GM21576 (cell line): Measurements from ENCODE around the gene TRIM32.
A peak's percentile ranks its signal among the peaks of the same experiment; 100 is the strongest.

Experiments used
- ATAC-seq: cut with Tn5 transposase; IDR thresholded peaks from one replicate; pipeline ENCODE4 v1.9.1; 2021; ENCODE audit warnings: mild to moderate bottlenecking, moderate library complexity; ENCODE audit not compliant: unreplicated experiment

Gene TRIM32, protein sequence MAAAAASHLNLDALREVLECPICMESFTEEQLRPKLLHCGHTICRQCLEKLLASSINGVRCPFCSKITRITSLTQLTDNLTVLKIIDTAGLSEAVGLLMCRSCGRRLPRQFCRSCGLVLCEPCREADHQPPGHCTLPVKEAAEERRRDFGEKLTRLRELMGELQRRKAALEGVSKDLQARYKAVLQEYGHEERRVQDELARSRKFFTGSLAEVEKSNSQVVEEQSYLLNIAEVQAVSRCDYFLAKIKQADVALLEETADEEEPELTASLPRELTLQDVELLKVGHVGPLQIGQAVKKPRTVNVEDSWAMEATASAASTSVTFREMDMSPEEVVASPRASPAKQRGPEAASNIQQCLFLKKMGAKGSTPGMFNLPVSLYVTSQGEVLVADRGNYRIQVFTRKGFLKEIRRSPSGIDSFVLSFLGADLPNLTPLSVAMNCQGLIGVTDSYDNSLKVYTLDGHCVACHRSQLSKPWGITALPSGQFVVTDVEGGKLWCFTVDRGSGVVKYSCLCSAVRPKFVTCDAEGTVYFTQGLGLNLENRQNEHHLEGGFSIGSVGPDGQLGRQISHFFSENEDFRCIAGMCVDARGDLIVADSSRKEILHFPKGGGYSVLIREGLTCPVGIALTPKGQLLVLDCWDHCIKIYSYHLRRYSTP

DNA sequence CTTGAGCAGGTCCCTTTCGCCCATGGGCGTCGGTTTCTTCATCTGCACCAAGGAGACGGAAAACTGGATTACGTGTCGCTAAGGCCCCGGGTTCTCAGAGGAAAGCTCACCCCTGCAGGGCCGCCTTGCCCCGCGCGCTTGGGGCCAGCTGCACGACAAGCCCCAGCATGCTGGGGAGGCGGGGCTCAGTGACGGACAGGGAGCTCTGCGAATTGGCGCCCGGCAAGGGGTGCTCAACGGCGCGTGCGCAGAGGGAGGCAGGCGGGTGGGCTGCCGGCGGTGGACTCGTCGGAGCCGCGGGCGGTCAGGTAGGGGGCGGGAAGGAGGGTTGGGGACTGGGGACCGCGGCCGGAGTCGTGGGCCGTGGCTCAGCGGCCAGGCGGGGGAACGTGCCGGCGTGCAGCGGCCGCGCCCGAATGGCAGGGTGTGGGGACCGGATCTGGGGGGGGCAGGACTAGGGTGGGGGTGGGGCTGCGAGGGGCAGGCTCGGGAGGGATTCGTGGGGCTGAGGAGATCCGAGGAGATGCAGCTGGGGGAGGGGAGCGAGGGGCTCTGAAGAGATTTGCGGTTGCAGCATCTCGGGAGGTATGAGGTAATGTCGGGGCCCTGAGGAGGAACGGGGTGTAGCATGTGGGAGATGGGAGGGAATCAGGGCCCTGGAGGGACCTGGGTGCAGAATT, at the start of gene TRIM32:
TSS of gene TRIM32 (plus strand) at position 232 of the 680 bp plus-strand sequence. CDS start 10,438 bp downstream, outside the sequence.
- ATAC-seq = peak; percentile 99

DNA sequence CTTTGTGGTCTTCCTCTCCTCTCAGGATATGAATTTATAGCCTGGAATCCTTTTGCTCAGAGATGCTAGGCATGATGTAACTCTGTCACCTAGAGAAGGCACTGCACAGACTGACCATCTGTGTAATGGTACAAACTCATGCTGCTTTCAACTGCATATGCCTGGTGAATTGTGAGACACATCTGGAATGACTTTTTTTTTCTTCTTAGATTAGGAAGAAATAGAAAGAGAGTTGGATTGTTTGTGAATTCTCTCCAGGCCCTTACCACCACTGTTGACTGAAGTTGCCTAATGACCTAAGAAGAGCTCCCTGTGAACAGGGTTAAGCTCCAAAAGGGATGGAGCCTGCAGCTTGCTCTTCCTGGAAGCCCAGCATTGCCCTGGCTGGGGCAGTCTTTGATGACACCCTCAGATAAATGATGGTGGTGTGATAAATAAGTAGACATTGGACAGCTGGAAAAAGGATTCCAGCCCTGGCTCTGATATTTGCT, 47.8 kb upstream of the TRIM32 start:
- no peak for ATAC-seq

DNA sequence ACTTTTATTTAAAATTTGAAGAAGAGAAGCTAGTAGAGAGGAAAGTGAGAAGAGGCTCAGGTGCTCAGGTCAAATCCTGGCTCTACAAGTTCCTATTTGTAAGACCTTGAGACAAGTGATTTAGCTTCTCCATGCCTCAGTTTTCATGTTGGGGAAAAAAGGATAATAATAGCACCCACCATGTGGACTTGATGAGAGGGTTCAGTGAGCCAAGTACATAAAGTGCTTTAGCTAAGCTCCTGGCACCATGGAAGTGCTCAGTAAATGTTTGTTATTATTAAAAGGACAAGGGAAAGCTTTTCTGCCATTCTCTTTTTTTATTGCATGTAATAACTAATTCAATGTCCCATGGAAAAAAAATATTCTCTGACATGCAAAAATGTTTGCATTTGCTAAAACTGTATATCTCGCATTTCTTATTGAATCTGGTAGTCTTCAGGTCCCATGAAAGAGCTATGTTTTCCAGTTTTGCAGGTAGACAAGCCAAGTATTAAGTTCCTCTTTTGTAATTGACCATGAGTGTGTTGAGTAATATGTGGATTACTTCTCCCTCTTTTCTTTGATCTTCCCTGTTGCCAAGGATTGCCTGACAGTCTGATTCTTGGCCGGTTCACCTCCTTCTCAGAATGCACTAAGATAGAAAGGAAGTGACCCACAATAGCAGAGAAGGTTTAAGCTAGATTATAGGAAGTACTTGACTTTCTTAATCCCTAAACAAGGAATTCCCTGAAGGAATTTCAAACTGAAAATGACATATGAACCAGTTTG, 45.6 kb upstream of the TRIM32 start:
- no peak for ATAC-seq

DNA sequence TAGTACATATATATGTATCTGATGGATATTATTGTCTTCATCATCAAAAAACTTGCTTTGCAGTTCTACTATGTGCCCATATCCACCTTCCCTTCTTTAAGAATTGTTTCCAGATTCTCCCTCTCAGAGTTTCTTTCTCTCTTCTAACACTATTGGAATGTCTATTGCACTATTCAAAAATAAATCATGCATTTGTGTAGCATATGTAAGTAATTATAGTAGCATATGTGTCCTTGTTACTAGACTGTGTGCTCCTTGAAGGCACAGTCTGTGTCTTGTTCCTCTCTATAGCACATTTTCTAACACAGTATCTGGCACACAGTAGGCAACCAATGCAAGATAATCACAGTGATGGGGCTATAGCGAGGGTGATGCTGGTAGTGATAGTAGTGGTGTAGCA, 43.4 kb upstream of the TRIM32 start:
- no peak for ATAC-seq

DNA sequence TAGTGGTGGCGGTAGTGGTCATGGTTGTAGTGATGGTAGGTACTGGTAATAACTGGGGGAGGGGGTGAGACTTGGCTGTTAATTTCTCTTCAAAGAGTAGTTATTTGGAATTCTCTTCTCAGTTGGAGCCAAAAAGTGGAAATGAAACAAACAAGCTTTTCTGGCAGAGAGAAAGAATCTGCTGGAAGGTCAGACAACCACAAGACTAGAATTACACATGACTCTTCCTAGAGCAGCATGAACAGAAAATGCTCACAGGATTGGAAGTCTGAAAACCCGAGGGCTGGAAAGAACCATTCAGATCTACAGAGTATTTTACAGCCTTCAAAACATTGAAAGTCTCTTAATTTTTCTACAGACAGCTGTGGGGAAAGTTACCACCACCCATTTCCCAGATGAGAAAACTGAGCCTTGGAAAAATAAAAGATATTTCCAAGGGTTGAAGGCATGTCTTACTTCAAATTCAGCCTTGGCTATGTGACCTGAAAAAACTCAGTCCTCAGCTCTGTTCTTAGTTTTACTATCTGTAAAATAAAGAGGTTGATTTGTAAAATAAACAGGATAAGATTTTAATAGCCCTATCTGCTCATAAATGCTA, 42.9 kb upstream of the TRIM32 start:
- ATAC-seq = no peak

DNA sequence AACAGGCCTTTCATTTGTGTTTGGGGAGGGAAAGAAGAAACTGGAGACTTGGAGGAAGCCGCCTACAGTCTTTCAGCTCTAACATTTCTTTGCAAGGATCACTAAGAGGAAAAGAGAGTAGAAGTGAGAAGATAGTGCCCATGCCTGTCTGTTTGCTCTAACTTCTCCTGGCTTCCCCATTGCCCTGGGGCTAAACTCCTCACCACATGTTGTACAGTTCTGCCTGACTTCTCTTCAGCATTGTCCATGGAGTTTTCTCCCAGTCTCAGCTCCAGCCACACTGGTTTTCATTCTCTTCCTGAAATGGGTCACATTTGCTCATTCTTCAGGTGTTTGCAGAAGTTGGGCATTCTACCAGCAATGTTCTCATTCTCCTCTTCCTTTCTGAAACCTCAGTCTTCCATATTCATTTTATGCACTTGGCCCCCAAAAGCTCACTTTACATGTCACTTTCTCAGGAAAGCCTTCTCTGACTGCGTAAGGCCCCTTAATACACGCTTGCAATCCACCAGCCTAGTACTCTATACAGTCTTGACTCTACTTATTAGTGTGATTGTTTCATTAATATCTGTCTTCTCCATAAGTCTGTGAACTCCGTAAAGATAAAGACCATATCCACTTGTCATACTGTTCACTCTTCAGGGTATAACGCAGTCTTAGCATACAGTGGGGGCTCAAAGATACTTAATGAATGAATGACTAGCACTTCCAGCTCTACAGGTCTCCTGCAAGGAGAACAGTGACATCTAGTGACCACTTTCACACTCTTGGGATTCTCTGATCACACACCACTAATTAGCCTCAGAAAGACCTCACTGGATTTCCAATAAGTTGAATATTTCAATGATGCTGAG, 40.2 kb upstream of the TRIM32 start:
- ATAC-seq = no peak

DNA sequence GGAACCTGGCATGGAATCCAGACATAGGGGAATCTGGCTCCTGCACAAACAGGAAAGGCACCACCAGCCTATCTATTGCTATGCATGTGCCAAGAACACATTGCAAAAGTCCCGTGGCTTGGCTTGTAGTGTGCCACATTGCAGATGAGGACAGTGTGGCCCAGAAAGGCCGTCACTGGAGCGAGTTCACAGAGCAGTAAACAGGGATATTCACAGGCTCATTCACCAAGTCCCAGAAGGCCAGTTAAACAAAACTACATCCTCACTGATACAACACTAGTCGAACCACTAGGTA, 39.6 kb upstream of the TRIM32 start:
- ATAC-seq = no peak

DNA sequence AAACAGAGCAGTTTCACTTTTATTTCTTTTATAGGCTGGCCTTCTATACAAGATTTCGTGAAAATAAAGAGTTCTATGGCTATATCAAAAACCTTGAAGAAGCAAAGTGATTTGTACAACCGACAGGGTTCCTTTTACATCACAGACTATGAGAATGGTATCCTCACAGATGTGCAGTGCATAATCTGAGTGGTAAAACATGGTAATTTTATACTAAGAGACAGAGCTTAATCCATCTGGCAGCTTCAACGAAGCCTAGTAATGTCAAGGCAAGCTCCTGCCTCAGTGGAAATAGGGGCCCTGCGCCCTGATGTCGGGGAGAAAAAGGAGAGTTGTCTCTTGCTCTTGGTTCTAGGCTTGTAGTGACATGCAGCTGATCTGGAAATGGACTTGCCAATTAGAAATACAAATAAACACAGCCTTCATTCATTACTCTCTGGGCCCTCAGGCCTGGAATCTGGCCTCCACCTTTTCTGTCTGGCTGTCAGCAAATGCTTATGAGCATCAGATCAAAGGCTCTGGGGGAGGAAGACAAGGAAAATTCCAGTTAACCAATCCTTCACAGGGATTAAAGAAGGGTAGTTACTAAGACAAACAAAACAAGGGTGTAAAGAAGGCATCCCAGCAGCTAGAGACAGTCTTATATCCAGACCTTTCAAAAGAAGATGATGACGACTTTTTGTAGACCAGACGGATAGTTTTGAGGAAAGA, 33.6 kb upstream of the TRIM32 start:
- ATAC-seq = no peak

DNA sequence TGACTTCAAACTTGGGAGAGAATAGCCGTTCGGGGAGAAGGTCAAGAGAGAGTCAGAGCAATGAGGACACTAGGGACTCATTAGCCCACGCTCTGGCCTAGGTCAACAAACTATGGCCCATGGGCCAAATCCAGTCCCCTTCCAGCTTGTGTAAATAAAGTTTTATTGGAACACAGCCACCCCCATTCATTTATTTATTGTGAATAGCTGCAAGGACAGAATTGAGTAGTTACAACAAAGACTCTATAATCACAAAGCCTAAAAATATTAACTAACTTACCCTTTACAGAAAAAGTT, 33.1 kb upstream of the TRIM32 start:
- no peak for ATAC-seq

DNA sequence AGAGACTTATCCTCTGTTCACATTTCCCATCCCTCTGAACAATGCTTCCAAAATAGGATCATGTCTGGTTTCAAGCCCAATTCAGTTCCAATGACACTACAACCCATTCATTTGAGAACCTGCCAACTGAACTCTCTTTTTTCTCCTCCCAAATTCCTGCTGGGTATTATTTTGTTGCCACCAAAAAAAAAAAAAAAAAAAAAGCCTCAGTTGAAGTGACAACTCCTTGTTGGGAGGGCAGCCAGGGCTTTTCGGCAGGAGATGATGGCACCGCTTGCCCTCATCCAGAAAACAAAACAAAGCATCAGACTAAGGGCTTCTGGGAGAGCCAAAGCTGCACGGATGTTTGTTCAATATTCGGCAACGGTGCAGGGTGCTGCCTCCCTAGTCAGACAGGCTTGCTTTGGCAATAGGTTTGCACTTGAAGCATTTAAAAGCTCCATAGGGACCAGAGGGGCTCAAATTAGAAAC, 30.6 kb upstream of the TRIM32 start:
- ATAC-seq = no peak

DNA sequence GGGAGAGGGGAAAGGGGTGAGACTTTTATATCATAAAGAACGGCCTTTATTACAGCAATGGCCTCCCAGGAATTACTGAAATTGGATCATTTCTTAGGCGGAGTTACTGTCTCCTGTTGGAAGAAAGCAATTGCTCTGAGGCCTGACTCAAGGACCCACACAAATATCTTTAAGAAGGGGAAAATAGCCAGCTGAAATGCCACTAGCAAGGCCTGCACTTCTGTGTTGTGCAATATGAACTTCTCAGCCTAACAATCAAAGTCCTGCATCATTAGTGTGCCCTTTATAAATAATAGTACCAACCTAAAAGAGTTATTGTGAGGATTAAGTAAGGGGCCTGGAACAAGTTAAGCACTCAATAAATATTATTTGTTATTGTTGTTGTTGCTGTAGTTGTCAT, 30.1 kb upstream of the TRIM32 start:
- ATAC-seq = no peak

DNA sequence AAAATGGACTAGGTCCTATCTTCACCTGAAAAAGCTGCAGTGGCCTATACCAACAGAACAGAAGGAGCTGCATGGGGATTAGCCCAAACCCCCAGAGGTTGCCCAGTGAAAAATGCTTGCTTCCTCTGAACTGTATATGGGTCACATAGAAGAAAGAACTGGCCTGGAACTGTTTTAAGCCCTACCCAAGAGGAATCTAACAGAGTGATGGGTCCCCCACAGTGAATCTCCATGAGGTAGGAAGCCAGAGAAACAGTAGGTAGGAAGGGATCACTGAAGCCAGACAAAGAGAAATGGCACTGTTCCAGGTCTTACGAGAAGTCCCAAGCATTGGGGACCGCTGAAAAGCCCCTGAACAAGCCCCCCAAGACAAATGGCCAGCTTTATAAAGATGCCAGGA, 28.8 kb upstream of the TRIM32 start:
- no peak for ATAC-seq

DNA sequence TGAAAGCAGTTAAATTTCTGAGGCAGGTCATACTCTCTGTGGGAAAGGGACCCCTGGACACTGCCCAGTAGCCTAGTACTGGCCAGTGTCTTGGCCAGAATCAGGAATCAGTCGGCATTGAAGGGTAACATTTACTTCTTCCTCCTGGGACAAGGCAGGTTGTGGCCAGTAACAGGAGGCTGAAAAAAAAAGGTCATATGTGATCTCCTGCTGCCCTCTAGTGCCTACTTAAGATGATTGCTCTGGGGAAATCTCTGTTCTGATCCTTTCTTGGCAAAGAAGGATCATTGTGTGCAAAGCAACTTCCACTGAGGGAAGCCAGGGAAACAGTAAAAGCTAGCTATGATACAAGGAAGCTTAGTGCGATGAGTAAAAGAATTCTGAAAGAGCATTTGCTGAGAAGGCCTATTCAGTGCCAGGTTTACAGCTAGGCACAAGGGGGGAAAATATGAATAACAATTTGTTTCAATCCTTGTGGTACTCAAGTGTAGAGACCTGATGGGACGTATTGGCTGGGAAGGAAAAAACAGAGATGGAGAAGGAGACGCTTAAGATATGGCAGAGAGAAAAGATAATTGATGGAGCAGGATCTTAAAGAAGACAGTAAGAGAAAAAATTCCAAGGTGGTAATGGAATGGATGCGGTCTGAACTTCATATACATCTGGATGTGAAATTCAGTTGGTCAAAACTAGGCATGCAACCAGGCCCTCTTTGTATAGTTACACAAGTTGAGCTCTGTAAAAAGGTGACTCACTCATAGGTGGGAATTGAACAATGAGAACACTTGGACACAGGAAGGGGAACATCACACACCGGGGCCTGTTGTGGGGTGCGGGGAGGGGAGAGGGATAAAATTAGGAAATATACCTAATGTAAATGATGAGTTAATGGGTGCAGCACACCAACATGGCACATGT, 25.8 kb upstream of the TRIM32 start:
- ATAC-seq = peak; percentile 84

DNA sequence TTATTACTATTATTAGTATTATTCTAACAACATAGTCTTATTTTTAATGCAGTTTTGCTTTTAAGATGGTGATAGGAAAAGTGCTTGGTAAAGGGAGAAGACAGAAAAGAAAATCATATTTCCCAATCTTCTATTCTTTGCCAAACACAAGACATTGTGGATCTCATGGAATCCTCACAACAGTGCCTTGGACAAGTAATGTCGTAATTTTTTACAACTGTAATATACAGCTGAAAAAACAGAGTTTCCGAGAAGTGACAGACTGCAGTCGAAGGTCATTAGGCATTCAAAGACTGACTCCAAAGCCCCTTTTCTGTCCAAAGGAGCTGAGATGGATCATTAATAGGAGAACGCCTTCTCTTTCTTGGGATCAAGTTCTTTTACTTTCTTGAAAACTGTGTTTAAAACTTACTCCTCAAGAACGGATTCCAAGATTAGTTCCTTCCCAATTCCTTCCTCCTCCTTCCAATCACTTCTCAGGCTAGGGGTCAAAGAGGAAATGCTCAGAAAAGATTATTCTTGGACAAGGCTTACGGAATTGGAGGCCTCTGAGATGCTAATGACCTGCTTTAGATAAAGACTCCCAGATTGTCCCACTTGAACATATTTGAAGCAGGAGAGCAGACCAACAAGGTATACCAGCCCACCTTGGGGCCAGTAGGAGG, 24.3 kb upstream of the TRIM32 start:
- no peak for ATAC-seq

DNA sequence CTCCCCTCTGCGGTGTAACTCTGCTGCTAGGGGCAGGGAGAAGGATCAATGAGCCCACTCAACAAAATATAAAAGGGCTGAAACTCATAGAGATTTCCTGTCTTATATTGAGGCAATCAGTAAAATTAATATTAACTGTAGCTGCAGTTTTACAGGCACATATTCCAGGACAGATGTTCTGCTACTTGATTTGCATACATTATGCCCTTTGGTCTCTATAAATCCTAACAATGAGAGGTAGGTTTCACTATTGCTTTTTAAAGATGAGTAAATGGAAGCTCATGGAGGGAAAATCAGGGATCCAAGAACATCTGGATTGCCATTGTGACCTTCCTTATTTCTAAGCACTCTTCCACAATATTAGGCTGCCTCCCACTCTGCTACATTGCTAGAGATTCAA, 23.5 kb upstream of the TRIM32 start:
- ATAC-seq = no peak

DNA sequence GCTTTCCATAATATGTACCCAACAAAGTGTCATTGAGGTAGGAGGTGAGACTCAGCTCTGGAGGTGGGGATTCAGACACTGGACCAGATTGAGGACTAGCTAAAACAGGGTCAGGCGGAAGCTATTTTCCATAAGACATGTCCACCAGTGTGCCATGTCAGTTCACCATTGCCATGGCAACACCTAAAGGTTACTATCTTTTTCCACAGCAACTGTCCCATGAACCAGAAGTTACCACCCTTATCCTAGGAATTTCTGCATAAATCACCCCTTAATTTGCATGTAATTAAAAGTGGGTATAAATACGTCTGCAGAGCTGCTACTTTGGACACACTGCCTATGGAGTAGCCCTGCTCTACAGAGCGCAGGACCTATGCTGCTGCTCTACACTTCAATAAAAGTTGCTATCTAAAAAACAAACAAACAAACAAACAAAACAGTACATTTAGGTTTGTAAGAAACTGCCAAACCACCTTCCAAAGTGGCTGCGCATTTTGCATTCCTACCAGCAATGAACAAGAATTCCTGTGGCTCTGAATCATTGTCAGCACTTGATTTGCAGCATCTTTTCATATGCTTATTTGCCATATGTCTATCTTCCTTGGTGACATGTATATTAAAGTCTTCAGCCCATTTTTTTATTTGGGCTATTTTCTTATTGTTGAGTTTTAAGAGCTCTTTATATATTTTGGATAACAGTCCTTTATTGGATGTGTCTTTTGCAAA, 18.0 kb upstream of the TRIM32 start:
- no peak for ATAC-seq

DNA sequence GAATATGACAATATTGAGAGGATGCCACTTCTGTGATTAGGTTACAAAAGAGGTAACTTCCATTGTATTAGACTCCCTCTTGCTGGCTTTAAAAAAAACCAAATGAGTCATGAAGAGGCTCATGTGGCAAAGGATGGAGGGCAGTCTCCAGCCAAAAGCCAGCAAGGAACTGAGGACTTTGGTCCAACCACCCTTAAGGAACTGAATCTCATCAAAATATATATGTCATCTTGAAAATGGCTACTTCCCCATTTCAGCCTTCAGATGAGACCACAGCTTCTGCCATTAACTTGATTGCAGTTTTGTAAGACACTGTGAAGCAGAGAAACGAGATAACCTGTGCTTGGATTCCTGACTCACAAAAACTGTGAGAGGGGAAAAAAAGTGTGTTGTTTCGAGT, 15.5 kb upstream of the TRIM32 start:
- ATAC-seq = no peak
